SJCRH30 (cell line): ENCODE results near the gene GNRH2. TPM values are rescaled to one million over a fixed set of nuclear protein-coding genes. Genes with fewer than 3 reads are reported as not detected.
A peak's percentile ranks its signal among the peaks of the same experiment; 100 is the strongest.
"Not testable (repeated sequence)": the region's sequence is repeated elsewhere in the genome, so short reads cannot be mapped to it uniquely, and the experiment has no call there.

ENCODE experiments used
- DNase-seq, 2 experiments: peaks; one replicate each; pipeline ENCODE4 v3.0.0-alpha.2; 2015 to 2020
- H3K27ac ChIP-seq: fragments of 250-450 bp; sonication (Bioruptor Pico); 2 replicates; pipeline ENCODE4 v1.5.1; 2020; ENCODE audit warnings: mild to moderate bottlenecking, moderate library complexity
- H3K27me3 ChIP-seq: fragments of 250-450 bp; sonication (Bioruptor Pico); 2 replicates; pipeline ENCODE4 v1.5.1; 2020; ENCODE audit warnings: mild to moderate bottlenecking, moderate library complexity
- H3K36me3 ChIP-seq: fragments of 250-450 bp; sonication (Bioruptor Pico); 2 replicates; pipeline ENCODE4 v1.5.1; 2020; ENCODE audit warnings: mild to moderate bottlenecking, moderate library complexity
- H3K4me1 ChIP-seq: fragments of 250-450 bp; sonication (Bioruptor Pico); 2 replicates; pipeline ENCODE4 v1.5.1; 2020; ENCODE audit warnings: mild to moderate bottlenecking, moderate library complexity
- H3K4me3 ChIP-seq: fragments of 250-450 bp; sonication (Bioruptor Pico); 2 replicates; pipeline ENCODE4 v1.5.1; 2020; ENCODE audit warnings: mild to moderate bottlenecking, moderate library complexity
- H3K9me3 ChIP-seq: fragments of 250-450 bp; sonication (Bioruptor Pico); replicated peaks from 2 replicates; pipeline ENCODE4 v1.5.1; 2020; ENCODE audit warnings: mild to moderate bottlenecking, moderate library complexity
- total RNA-seq: library from RNA; depleted of rRNA; stranded (reverse); fragments of >200 nt; shearing (Covaris generic); gene quantifications from 2 replicates; pipeline ENCODE4 v1.2.3, GENCODE V29; 2014

Gene GNRH2
- total RNA-seq, 1 experiment from 2014 or later = 0.43 TPM

- no peak for DNase-seq
- no peak overlapping the region for H3K27ac ChIP-seq
- no peaks in the 10 kb centered on the region for H3K27me3 ChIP-seq
- H3K4me3 ChIP-seq = no peak overlapping the region
- H3K9me3 ChIP-seq = no peaks in the 10 kb centered on the region
- H3K36me3 ChIP-seq = peaks cover 12% of the 10 kb centered on the region; the same call in 1 of the 2 replicates
- peaks cover 8% of the 10 kb centered on the region for H3K4me1 ChIP-seq
Measured at GRCh38 chr20:3047486-3048419, 4.3 kb downstream of the GNRH2 start.

DNA sequence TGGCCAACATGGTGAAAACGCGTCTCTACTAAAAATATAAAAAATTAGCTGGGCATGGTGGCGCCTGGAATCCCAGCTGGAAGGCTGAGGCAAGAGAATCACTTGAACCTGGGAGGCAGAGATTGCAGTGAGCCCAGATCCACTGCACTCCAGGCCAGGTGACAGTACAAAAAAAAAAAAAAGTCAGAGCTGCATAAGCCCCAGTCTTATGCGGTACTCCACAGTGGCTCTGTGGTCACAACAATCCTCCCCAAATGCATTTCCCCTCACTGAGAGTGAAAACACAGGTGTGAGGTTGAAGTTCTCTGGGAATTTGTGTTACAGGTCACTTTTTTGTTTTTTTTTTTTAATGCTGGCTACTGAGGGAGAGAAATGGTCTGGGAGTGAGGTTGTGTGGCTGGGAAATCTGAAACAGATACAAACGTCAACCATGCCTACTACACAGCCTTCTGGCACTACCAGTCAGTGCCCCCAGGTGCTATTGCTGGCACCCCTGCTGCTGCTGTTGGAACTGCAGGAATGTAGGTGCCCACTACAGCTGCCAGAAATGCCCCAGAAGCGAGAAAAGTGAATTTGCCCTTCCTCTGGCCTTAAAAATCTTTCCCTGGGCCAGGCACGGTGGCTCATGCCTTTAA lies 8.1 kb downstream of the GNRH2 start:
- Histone ChIP-seq H3K36me3 (peaks cover 12% of the 10 kb centered on the region; the same call in 1 of the 2 replicates), H3K9me3 (no peaks in the 10 kb centered on the region), H3K4me1 (peaks cover 3% of the 10 kb centered on the region; the same call in 1 of the 2 replicates), H3K27me3 (no peaks in the 10 kb centered on the region), H3K27ac (no peak overlapping the region), H3K4me3 (no peak overlapping the region)
- no peak for DNase-seq

GRCh38 chr20:3059489-3059888 lies 16.1 kb downstream of the GNRH2 start:
- Histone ChIP-seq H3K4me1 (no peaks in the 10 kb centered on the region), H3K27me3 (no peaks in the 10 kb centered on the region), H3K36me3 (no peaks in the 10 kb centered on the region), H3K4me3 (no peak overlapping the region), H3K27ac (no peak overlapping the region), H3K9me3 (no peaks in the 10 kb centered on the region)
- no peak for DNase-seq

DNA sequence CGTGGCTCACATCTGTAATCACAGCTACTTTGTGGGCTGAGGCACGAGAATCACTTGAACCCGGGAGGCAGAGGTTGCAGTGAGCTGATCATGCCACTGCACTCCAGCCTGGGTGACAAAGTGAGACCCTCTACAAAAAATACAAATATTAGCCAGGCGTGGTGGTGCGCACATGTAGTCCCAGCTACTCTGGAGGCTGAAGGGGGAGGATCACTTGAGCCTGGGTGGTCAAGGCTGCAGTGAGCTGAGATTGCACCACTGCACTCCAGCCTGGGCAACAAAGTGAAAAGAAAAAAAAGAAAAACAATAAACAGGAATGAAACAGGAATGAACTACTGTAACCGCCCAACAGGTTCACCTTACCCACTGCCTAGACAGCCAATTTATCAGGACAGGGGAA lies 20.7 kb downstream of the GNRH2 start:
- not testable (repeated sequence) for H3K27ac ChIP-seq, H3K27me3 ChIP-seq, H3K4me1 ChIP-seq, H3K4me3 ChIP-seq, H3K36me3 ChIP-seq, DNase-seq, H3K9me3 ChIP-seq

GRCh38 chr20:3067139-3068014 lies 24.0 kb downstream of the GNRH2 start:
- Histone ChIP-seq H3K27me3 (no peaks in the 10 kb centered on the region), H3K4me1 (0 out of 2 replicates have a peak, but pooled peaks cover 2% of the 10 kb centered on the region), H3K9me3 (no peaks in the 10 kb centered on the region), H3K27ac (no peak overlapping the region), H3K4me3 (no peak overlapping the region), H3K36me3 (no peaks in the 10 kb centered on the region)
- no peak for DNase-seq

GRCh38 chr20:3068075-3068474 lies 24.7 kb downstream of the GNRH2 start:
- Histone ChIP-seq H3K36me3 (no peaks in the 10 kb centered on the region), H3K27me3 (no peaks in the 10 kb centered on the region), H3K9me3 (no peaks in the 10 kb centered on the region), H3K4me1 (0 out of 2 replicates have a peak, but pooled peaks cover 2% of the 10 kb centered on the region), H3K27ac (no peak overlapping the region), H3K4me3 (no peak overlapping the region)
- peak in 1 of 2 experiments; percentile 32 for DNase-seq

- DNase-seq = no peak
- no peaks in the 10 kb centered on the region for H3K9me3 ChIP-seq
- 0 out of 2 replicates have a peak, but pooled peaks cover 2% of the 10 kb centered on the region for H3K4me1 ChIP-seq
- H3K27ac ChIP-seq = no peak overlapping the region
- no peak overlapping the region for H3K4me3 ChIP-seq
- H3K36me3 ChIP-seq = no peaks in the 10 kb centered on the region
- no peaks in the 10 kb centered on the region for H3K27me3 ChIP-seq
Measured at GRCh38 chr20:3068986-3069900, 25.8 kb downstream of the GNRH2 start.

DNA sequence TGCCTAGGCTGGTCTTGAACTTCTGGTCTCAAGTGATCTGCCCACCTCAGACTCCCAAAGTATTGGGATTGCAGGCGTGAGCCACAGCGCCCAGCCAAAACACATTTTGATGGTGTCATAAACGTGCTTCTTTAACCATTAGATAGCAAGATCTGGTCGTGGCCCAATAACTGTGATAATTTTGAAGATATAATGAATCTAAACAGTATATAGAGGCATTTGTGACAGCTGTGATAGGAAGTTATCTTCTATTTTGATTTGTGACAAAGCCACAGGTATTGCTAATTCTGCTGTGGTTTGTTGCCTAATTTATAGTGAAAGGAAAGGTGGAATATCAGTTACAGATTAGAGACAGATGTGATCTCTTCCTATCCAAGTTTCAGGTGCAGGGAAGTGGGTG lies 27.3 kb downstream of the GNRH2 start:
- no peaks in the 10 kb centered on the region for H3K36me3 ChIP-seq
- H3K4me1 ChIP-seq = 0 out of 2 replicates have a peak, but pooled peaks cover 2% of the 10 kb centered on the region
- H3K27me3 ChIP-seq = no peaks in the 10 kb centered on the region
- H3K9me3 ChIP-seq = no peaks in the 10 kb centered on the region
- no peak for DNase-seq
- no peak overlapping the region for H3K27ac ChIP-seq
- H3K4me3 ChIP-seq = no peak overlapping the region

DNA sequence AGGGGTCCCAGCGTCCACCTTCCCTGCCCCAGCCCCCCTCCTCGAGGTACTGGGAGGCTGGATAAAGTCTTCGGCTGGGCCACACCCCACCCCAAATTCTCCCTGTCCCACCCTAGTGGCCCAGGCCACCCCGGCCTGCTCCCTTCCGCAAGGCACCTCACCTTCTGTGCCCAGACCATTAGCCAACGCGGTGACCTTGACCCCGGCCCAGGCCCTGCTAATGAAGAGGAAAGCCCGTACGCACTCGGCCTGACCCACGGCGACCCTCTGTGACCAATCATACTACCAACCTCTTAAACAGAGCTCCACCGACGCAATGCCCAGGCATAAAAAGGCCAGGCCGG lies 27.8 kb downstream of the GNRH2 start:
- no peaks in the 10 kb centered on the region for H3K9me3 ChIP-seq
- H3K36me3 ChIP-seq = no peaks in the 10 kb centered on the region
- no peak overlapping the region for H3K4me3 ChIP-seq

DNA sequence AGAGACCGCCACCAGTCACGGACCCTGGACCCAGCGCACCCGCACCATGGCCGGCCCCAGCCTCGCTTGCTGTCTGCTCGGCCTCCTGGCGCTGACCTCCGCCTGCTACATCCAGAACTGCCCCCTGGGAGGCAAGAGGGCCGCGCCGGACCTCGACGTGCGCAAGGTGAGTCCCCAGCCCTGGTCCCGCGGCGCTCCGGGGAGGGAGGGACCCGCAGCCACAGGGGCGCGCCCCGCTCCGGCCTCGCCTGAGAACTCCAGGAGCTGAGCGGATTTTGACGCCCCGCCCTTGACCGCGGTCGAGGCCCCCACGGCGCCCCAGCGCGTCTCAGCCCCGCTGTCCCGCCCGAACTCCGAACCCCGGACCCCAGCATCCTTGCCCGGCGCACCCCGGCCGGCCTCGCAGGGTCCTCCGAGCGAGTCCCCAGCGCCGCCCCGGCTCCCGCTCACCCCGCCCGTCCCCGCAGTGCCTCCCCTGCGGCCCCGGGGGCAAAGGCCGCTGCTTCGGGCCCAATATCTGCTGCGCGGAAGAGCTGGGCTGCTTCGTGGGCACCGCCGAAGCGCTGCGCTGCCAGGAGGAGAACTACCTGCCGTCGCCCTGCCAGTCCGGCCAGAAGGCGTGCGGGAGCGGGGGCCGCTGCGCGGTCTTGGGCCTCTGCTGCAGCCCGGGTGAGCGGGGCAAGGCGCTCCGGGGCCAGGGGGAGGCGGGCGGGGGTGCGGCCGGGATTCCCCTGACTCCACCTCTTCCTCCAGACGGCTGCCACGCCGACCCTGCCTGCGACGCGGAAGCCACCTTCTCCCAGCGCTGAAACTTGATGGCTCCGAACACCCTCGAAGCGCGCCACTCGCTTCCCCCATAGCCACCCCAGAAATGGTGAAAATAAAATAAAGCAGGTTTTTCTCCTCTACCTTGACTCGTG lies 28.4 kb downstream of the GNRH2 start, which contains the start of gene OXT:
Gene OXT (plus strand): TSS at position 11 of the 920 bp plus-strand sequence. CDS start 36 bp downstream, at position 47.
- Histone ChIP-seq H3K36me3 (no peaks in the 10 kb centered on the region), H3K9me3 (no peaks in the 10 kb centered on the region), H3K27me3 (no peaks in the 10 kb centered on the region), H3K4me3 (no peak within 1 kb of the TSS), H3K27ac (no peak within 1 kb of the TSS), H3K4me1 (0 out of 2 replicates have a peak, but pooled peaks cover 2% of the 10 kb centered on the region)
- no peak for DNase-seq

More for the DNA sequence above, 27.8 kb downstream of the GNRH2 start:
- no peak for DNase-seq
- H3K4me1 ChIP-seq = 0 out of 2 replicates have a peak, but pooled peaks cover 2% of the 10 kb centered on the region
- H3K27ac ChIP-seq = no peak overlapping the region
- H3K27me3 ChIP-seq = no peaks in the 10 kb centered on the region

DNA sequence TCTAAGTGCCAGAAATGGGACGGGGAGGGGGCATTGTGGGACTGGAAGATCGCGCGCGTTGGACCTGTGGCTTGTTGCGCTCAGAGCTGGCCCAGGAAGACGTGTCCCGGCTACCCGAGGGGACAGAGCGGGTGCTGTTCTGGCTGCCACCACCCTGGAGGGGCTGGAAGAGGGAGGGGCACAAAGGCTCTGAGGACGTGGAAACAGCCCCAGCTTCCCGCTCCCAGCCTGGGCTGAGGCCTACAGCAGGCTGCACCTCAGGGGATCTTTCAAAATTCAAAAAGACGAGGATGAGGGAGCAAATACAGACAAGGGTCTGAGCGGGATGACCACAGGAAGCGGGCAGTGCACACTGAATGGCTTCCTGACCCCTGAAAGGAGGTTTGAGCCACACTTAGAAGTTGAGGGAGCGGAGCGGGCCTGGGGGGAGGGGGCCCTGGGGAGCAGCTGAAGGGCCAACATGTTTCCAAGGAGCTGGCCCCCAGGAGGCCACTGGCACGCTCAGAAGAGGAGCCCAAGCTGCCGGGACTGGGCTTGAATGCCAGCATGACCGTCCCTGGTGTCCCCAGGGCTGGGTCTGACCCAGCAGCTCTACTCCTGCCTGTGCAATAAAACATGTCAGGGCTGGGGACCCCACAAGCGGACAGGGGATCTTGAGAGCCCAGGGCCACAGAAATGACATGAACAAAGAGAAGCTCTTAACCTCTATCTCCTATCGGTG lies 29.3 kb downstream of the GNRH2 start:
- Histone ChIP-seq H3K9me3 (no peaks in the 10 kb centered on the region), H3K4me3 (no peak overlapping the region), H3K4me1 (0 out of 2 replicates have a peak, but pooled peaks cover 2% of the 10 kb centered on the region), H3K27ac (no peak overlapping the region), H3K27me3 (no peaks in the 10 kb centered on the region), H3K36me3 (no peaks in the 10 kb centered on the region)
- DNase-seq = no peak

DNA sequence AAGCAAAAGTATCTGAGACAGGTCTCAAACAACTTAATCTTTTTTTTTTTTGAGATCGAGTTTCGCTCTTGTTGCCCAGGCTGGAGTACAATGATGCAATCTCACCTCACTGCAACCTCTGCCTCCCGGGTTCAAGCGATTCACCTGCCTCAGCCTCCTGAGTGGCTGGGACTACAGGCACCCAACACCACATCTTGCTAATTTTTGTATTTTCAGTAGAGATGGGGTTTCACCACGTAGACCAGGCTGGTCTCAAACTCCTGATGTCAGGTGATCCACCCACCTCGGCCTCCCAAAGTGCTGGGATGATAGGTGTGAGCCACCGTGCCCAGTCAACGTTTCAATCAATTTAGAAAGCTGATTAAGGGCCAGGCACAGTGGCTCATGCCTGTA lies 29.8 kb downstream of the GNRH2 start:
- H3K4me3 ChIP-seq, H3K27ac ChIP-seq, H3K36me3 ChIP-seq, H3K27me3 ChIP-seq, DNase-seq, H3K9me3 ChIP-seq, H3K4me1 ChIP-seq: not testable (repeated sequence)
